NOMO-1 (cell line): Measurements from ENCODE around the gene ZNF664.

Experiments used
- DNase-seq, 2 experiments: peaks; one replicate each; lab custom pipeline; 2025; ENCODE audit not compliant: unreplicated experiment in 2 of 2; lab: John Stamatoyannopoulos, UW

Gene ZNF664

GRCh38 chr12:124049451-124050094 is 76.6 kb downstream of the ZNF664 start:
- no peak for DNase-seq

GRCh38 chr12:124053851-124054250 is 80.8 kb downstream of the ZNF664 start:
- no peak for DNase-seq

GRCh38 chr12:124055066-124055465 is 82.1 kb downstream of the ZNF664 start:
- DNase-seq, result no peak

GRCh38 chr12:124057691-124058090 is 84.7 kb downstream of the ZNF664 start:
- DNase-seq, result no peak

- no peak for DNase-seq
Observed at GRCh38 chr12:124059752-124060151, 86.7 kb downstream of the ZNF664 start.
